C4-2B (cell line): Measurements from ENCODE around the gene SNN.
A peak's percentile ranks its signal among the peaks of the same experiment; 100 is the strongest.

Experiments
- H3K27ac ChIP-seq: fragments of 450-650 bp; 2 replicates; pipeline ENCODE4 v1.5.1; 2017
- ZFX ChIP-seq: fragments of 450-650 bp; IDR thresholded peaks from 2 replicates; pipeline ENCODE4 v1.6.1; 2017
- TF ChIP-seq, protein P1 (sequence below): fragments of 450-650 bp; conservative IDR thresholded peaks from 2 replicates; pipeline ENCODE4 v1.5.1; 2017; ENCODE audit warnings: mild to moderate bottlenecking

SNN gene

DNA sequence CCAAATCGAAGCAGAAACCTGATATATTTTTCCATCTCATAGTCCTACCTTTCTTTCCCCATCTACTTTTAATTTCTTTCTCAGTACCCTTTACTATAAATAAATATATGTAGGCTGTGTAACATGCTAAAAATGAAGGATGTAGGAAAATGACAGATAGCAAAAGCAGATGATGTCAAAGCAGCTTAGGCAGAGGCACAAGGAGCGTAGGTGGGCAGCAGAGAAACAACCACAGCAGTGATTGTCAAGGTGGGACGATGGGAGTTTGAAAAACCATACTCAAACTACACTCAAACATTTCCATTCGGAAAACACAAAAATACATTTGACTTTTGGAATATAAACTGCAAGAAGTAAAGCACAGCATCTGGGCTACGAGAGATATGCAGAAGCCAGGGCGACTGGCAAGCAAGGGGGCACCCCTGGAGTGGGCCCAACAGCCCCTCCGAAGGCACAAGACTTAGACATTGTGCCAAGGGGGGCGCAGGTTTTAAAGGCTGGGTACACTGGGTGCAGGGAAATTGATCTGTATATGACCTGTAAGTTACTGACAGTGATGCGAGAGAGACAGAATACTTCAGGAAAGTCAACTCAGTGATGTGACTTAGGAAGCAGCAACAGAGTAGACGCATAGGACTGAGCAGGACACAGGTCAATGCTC, 31.1 kb downstream of the SNN start:
- H3K27ac ChIP-seq: peak overlapping the region; percentile 4; the same call in 1 of the 2 replicates
- TF ChIP-seq ZFX: no peak
- TF ChIP-seq, protein P1, sequence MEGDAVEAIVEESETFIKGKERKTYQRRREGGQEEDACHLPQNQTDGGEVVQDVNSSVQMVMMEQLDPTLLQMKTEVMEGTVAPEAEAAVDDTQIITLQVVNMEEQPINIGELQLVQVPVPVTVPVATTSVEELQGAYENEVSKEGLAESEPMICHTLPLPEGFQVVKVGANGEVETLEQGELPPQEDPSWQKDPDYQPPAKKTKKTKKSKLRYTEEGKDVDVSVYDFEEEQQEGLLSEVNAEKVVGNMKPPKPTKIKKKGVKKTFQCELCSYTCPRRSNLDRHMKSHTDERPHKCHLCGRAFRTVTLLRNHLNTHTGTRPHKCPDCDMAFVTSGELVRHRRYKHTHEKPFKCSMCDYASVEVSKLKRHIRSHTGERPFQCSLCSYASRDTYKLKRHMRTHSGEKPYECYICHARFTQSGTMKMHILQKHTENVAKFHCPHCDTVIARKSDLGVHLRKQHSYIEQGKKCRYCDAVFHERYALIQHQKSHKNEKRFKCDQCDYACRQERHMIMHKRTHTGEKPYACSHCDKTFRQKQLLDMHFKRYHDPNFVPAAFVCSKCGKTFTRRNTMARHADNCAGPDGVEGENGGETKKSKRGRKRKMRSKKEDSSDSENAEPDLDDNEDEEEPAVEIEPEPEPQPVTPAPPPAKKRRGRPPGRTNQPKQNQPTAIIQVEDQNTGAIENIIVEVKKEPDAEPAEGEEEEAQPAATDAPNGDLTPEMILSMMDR: no peak

GRCh38 chr16:11700264-11701029, 32.2 kb downstream of the SNN start:
- TF ChIP-seq, protein P1: no peak
- TF ChIP-seq ZFX: no peak
- peak overlapping the region; percentile 45 for H3K27ac ChIP-seq

- H3K27ac ChIP-seq: no peak overlapping the region
Observed at GRCh38 chr16:11705311-11706025, 37.2 kb downstream of the SNN start.

DNA sequence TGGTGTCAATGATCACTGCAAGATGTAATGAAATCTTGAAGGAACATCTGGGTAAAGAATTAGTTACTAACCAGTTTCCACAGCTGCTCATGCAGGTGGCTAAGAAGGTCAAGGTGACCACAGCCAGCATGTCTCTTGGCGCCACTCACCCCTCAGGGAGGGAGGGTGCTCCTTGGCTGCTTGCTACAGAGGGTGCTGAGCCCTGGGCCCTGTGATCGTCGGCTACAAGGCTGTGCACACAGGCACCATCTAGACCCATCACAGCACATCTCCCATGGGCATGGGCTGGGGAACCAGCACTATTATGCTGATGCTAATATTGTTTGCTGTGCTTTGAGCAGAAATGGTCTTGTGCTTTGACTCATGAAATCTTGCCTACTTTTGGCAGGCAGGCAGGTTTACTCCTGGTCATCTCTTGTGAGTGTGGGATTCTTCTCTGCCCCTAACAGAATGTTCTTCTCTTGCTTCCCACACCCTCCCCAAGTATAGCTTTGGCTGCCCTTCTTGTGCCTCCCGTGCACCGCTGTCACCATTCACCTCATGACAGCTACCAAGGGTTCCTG, 38.0 kb downstream of the SNN start:
- H3K27ac ChIP-seq: peak overlapping the region; percentile 47
- TF ChIP-seq, protein P1: no peak
- no peak for TF ChIP-seq ZFX

More at GRCh38 chr16:11705311-11706025, 37.2 kb downstream of the SNN start:
- TF ChIP-seq, protein P1: no peak

- H3K27ac ChIP-seq: no peak overlapping the region
- TF ChIP-seq ZFX: no peak
- TF ChIP-seq, protein P1: no peak
Observed at GRCh38 chr16:11707679-11708197, 39.5 kb downstream of the SNN start.

DNA sequence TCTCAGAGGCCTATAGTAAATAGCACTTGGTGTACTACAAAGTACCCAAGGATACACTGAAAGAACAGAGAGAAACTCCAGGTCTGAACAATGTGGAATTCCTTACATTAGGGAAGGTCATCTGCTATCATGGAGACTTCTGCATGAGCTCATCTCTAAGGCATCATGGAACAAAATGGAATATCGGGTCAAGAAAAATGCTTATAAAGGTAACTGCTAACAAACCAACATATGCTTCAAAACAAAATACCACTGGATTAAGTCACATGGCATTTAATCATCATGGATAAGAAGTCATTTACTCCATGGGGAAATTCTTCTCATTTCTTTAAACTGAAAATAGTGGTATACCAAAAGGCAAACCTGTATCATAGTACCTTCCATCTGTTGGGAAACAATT, 40.2 kb downstream of the SNN start:
- no peak overlapping the region for H3K27ac ChIP-seq
- TF ChIP-seq, protein P1: no peak
- no peak for TF ChIP-seq ZFX
